GM10847 (cell line): ENCODE measurements around the gene OPRD1.

ENCODE experiments used
- POLR2A ChIP-seq: IDR thresholded peaks from 2 replicates; pipeline ENCODE4 v1.6.1; 2011; ENCODE audit not compliant: insufficient read length; ENCODE audit errors: extremely low read depth

Gene OPRD1

GRCh38 chr1:28811766-28812668 lies at the start of gene OPRD1:
TSS of gene OPRD1 (plus strand) at chr1:28812170. CDS start at chr1:28812384, 214 bp downstream.
- TF ChIP-seq POLR2A = no peak

DNA sequence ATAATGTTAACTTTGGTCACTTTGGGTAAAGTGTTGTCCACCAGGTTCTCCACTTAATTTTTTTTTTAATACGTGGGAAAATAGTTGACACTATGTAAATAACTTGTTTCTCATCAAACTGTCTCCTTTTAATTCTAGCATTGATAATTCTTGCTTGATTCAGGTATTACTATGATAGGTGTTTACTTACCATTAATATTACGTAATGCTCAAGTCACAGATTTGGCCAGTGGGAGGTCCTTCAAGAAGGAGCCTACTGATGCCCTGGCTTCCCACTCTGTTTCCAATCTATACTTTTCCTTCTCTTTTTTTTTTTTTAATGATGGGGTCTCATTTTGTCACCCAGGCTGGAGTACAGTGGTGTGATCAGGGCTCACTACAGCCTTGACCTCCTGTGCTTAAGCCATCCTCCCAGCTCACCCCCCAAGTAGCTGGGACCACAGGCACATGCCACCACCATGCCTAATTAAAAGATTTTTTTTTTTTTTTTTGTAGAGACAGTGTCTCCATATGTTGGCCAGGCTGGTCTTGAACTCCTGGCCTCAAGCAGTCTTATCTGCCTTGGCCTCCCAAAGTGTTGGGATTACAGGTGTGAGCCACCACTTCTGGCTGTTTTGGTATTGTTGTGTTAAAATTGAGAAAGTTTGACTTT lies 45.3 kb upstream of the OPRD1 start:
- no peak for TF ChIP-seq POLR2A

GRCh38 chr1:28770601-28771165 lies 41.3 kb upstream of the OPRD1 start:
- TF ChIP-seq POLR2A = no peak

DNA sequence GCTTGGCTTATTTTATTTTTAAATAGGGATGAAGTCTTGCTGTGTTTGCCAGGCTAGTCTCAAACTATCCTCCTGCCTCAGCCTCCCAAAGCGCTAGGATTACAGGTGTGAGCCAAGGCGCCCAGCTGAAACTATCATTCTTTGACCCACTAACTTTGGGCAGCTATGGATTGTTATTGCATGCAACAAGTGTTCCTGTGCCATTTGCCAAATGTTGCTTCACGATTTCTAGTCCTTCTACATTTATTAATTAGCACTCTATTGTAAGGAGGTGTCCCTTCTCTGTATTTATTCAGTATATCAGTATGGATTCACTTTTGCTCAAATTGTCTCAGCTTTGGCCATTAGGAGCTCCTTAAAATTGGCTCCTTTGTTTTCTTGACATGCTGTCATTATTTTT lies 38.9 kb upstream of the OPRD1 start:
- no peak for TF ChIP-seq POLR2A

GRCh38 chr1:28775121-28775942 lies 36.6 kb upstream of the OPRD1 start:
- TF ChIP-seq POLR2A = no peak

DNA sequence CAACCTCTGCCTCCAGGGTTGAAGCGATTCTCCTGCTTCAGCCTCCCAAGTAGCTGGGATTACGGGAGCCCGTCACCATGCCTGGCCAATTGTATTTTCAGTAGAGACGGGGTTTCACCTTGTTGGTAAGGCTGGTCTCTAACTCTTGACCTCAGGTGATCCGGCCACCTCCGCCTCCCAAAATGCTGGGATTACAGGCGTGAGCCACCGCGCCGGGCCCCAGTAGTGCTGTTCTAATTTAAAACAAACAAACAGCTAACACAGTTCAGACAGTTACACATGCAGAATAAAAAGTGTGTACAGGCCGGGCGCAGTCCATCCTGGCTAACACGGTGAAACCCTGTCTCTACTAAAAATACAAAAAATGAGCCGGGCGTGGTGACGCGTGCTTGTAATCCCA lies 35.6 kb upstream of the OPRD1 start:
- TF ChIP-seq POLR2A = no peak

GRCh38 chr1:28778021-28778420 lies 33.9 kb upstream of the OPRD1 start:
- no peak for TF ChIP-seq POLR2A

GRCh38 chr1:28779751-28780408 lies 32.1 kb upstream of the OPRD1 start:
- no peak for TF ChIP-seq POLR2A

GRCh38 chr1:28781305-28781704 lies 30.7 kb upstream of the OPRD1 start:
- TF ChIP-seq POLR2A = no peak

GRCh38 chr1:28782011-28782410 lies 30.0 kb upstream of the OPRD1 start:
- no peak for TF ChIP-seq POLR2A

GRCh38 chr1:28783363-28783762 lies 28.6 kb upstream of the OPRD1 start:
- no peak for TF ChIP-seq POLR2A

DNA sequence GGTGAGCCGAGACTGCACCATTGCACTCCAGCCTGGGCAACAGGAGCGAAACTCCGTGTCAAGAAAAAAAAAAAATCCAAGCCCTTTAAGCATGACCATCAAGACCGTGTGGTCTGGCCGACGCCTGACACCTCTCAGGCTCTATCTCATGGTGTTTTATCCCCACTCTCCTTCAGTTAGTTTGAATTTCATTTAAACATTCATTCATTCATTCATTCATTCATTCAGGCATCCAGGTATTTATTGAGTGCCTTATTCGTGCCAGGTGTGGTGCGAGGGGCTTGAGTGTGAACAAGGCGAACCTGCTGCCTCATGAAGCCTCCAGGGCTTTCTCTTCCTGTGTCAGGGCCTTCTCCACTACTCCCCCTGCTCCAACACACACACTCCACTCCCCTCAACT lies 22.6 kb upstream of the OPRD1 start:
- no peak for TF ChIP-seq POLR2A

DNA sequence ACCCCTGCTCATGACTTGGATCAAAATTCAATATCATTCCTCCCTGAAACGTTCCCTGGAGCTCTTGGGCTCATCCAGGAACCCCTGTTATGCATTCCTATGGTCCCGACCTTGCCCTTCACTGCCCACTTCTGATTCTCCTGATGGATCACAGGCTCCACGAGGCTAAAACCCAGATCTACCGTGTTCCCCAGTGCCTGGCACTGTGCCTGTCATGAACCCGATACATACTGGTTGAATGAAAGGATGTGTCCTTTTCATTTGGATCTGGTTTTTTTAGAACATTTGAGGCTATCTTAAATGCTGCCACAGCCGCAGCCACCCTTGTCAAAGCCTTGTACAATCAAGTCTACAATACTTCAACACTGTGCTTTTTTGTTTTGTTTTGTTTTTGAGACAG lies 22.2 kb upstream of the OPRD1 start:
- TF ChIP-seq POLR2A = no peak

DNA sequence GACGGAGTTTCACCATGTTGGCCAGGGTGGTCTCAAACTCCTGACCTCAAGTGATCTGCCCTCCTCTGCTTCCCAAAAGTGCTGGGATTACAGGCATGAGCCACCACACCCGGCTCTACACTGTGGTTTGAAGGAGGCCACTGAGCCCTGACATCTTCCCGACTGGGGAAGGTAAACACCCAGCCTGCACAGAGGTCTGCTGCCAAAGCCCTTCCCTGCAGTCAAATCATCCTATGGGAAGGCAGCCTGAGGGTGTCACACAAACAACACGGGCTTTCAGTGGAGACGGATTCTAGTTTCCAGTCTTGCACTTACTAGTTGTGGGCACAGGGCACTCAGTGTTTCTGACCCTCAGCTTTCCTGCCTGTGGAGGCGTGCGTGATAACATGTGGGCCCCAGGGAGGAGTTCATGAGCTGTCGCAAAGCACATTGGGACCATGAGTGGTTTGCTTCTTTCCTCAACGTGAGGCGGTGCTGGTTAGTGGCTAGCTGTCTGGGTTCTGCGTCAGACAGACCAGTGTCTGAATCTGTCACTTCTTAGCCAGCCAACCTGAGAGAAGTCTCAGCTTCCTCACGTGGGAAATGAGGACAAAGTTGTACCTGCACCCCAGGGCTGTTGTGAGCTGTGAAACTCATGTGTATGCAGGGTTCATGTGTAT lies 21.5 kb upstream of the OPRD1 start:
- TF ChIP-seq POLR2A = no peak
